Measurements from ENCODE around the gene TAGLN.
A peak's percentile ranks its signal among the peaks of the same experiment; 100 is the strongest.

TAGLN gene

DNA sequence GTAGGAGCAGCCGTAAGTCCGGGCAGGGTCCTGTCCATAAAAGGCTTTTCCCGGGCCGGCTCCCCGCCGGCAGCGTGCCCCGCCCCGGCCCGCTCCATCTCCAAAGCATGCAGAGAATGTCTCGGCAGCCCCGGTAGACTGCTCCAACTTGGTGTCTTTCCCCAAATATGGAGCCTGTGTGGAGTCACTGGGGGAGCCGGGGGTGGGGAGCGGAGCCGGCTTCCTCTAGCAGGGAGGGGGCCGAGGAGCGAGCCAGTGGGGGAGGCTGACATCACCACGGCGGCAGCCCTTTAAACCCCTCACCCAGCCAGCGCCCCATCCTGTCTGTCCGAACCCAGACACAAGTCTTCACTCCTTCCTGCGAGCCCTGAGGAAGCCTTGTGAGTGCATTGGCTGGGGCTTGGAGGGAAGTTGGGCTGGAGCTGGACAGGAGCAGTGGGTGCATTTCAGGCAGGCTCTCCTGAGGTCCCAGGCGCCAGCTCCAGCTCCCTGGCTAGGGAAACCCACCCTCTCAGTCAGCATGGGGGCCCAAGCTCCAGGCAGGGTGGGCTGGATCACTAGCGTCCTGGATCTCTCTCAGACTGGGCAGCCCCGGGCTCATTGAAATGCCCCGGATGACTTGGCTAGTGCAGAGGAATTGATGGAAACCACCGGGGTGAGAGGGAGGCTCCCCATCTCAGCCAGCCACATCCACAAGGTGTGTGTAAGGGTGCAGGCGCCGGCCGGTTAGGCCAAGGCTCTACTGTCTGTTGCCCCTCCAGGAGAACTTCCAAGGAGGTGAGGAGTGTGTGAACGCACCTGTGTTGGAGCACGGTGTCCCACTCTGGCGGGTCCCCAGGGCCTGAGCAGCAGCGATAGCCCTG is at the start of gene TAGLN:
Gene TAGLN (plus strand): TSS at position 318 of the 863 bp plus-strand sequence. CDS start 3,644 bp downstream, outside the sequence.
- DNase-seq (ENCODE audit: low read depth in 2 of 2), result peak; percentile 96 to 97
- TF ChIP-seq, protein P1, sequence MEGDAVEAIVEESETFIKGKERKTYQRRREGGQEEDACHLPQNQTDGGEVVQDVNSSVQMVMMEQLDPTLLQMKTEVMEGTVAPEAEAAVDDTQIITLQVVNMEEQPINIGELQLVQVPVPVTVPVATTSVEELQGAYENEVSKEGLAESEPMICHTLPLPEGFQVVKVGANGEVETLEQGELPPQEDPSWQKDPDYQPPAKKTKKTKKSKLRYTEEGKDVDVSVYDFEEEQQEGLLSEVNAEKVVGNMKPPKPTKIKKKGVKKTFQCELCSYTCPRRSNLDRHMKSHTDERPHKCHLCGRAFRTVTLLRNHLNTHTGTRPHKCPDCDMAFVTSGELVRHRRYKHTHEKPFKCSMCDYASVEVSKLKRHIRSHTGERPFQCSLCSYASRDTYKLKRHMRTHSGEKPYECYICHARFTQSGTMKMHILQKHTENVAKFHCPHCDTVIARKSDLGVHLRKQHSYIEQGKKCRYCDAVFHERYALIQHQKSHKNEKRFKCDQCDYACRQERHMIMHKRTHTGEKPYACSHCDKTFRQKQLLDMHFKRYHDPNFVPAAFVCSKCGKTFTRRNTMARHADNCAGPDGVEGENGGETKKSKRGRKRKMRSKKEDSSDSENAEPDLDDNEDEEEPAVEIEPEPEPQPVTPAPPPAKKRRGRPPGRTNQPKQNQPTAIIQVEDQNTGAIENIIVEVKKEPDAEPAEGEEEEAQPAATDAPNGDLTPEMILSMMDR (IDR thresholded peaks at IDR 0.05; ENCODE audit: low read depth, low read length), result no peak
- H3K4me3 ChIP-seq (replicated peaks in 1 of 2; ENCODE audit: low read depth in 2 of 2, low read length in 2 of 2), result peak within 1 kb of the TSS; percentile 64 to 75

DNA sequence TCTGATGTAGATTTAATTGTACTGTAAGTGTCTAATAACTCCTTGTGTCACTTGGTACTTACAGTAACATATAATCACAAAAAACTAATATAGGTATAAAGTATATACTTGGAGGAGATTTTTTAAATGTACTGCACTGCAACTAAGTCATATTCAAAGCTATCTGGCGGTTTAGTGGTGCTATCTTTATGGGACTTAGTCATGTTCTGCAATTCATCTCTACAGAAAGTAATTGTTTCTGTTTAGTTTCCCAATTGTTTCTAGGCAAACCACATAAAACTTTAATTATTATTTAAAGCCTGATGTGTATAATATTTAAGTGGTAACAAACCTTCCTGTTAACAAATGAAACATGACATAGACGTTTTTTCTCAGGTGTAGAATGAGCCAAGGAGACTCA is 47.1 kb upstream of the TAGLN start:
- DNase-seq (ENCODE audit: low read depth in 2 of 2), result no peak
- no peak overlapping the region for H3K4me3 ChIP-seq (replicated peaks in 1 of 2; ENCODE audit: low read depth in 2 of 2, low read length in 2 of 2)
- TF ChIP-seq, protein P1 (IDR thresholded peaks at IDR 0.05; ENCODE audit: low read depth, low read length), result no peak

DNA sequence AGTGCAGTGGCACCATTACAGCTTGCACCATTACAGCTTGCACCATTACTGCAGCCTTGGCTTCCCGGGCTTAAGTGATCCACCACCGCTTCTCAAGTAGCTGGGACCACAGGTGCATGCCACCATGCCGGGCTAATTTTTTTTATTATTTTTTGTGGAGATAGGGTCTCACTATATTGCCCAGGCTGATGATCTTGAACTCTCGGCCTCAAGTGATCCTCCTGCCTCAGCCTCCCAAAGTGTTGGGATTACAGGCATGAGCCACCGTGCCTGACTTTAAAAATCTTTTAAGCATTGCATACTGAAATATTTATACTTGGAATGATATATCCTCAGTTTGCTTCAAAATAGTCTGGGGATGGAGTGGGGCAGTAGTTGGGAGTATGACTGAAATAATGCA is 44.7 kb upstream of the TAGLN start:
- H3K4me3 ChIP-seq (replicated peaks in 1 of 2; ENCODE audit: low read depth in 2 of 2, low read length in 2 of 2), result no peak overlapping the region
- TF ChIP-seq, protein P1 (IDR thresholded peaks at IDR 0.05; ENCODE audit: low read depth, low read length), result no peak
- no peak for DNase-seq (ENCODE audit: low read depth in 2 of 2)

DNA sequence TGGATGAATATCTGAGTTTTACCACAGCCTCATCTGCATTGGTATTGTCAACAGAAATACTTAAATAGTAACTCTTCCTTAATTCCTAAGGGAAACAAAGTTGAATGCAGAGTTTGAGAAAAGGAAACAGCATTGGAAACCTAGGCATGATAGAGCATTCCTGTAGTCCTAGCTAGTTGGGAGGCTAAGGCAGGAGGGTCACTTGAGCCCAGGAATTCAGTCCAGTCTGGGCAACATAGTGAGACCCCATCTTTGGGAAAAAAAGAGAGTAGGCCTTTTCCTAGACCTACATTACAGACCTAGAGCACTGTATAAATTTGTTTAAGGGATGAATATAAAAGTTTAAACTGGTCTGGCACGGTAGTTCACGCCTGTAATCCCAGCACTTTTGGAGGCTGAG is 41.7 kb upstream of the TAGLN start:
- TF ChIP-seq, protein P1 (IDR thresholded peaks at IDR 0.05; ENCODE audit: low read depth, low read length), result no peak
- H3K4me3 ChIP-seq (replicated peaks in 1 of 2; ENCODE audit: low read depth in 2 of 2, low read length in 2 of 2), result no peak overlapping the region
- no peak for DNase-seq (ENCODE audit: low read depth in 2 of 2)

DNA sequence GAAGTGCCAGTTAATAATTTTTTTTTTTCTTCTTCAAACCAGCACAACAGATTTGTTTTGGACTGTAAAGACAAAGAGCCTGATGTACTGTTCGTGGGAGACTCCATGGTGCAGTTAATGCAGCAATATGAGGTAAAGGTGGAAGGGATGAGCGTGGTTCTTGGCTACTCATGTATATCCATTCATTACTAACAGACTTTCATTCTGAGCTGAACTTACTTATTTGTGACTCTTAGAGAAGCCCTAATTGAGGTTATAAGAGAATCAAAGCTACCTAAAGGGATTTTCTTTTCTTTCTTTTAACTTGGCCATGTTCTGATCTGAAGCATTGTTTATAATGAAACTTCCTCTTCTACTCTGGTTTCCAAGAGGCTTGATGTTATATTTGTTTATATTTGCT is 39.3 kb upstream of the TAGLN start:
- TF ChIP-seq, protein P1 (IDR thresholded peaks at IDR 0.05; ENCODE audit: low read depth, low read length), result no peak

DNA sequence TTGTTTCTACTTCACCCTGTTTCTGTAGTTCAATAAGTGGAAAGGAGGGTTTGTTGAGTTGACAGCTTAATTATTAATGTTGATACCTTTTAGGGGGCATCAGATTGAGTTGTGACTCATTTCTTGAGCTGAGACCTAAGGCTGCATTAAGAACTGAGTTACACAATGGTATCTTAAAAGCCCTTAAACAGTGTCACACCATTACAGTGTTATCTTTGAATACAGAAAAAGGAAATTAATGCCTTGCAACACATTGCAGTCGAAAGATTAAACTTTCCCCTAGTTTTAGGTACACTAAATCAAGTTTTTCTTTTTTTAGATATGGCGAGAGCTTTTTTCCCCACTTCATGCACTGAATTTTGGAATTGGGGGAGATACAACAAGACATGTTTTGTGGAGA is 38.3 kb upstream of the TAGLN start:
- TF ChIP-seq, protein P1 (IDR thresholded peaks at IDR 0.05; ENCODE audit: low read depth, low read length), result no peak
- no peak overlapping the region for H3K4me3 ChIP-seq (replicated peaks in 1 of 2; ENCODE audit: low read depth in 2 of 2, low read length in 2 of 2)
- DNase-seq (ENCODE audit: low read depth in 2 of 2), result peak in 1 of 2 donors; percentile 51

More for the DNA sequence above, 39.3 kb upstream of the TAGLN start:
- no peak for DNase-seq (ENCODE audit: low read depth in 2 of 2)
- no peak overlapping the region for H3K4me3 ChIP-seq (replicated peaks in 1 of 2; ENCODE audit: low read depth in 2 of 2, low read length in 2 of 2)

Measured in cardiac fibroblast (primary cell).